Stimulated activated CD4-positive, alpha-beta T cell treated with anti-CD3 and anti-CD28 coated beads, Interleukin-4, amount 100 ng/mL, for 24 hours (primary cell): ENCODE measurements around the gene RHEX.

Experiments
- DNase-seq: peaks from one replicate; pipeline ENCODE4 v3.0.0-alpha.2; 2020

The RHEX gene

GRCh38 chr1:206098242-206098919 lies 45.4 kb downstream of the RHEX start:
- no peak for DNase-seq

- no peak for DNase-seq
Measured at GRCh38 chr1:206100226-206100815, 47.3 kb downstream of the RHEX start.

- DNase-seq = no peak
Measured at GRCh38 chr1:206101351-206102045, 48.5 kb downstream of the RHEX start.

- no peak for DNase-seq
Measured at GRCh38 chr1:206102292-206102936, 49.4 kb downstream of the RHEX start.

- DNase-seq = no peak
Measured at GRCh38 chr1:206103979-206104378, 51.0 kb downstream of the RHEX start.

GRCh38 chr1:206105464-206105995 lies 52.6 kb downstream of the RHEX start:
- DNase-seq = no peak

- DNase-seq = peak; percentile 85
Measured at GRCh38 chr1:206106328-206107167, 53.6 kb downstream of the RHEX start.

GRCh38 chr1:206107168-206107544 lies 54.2 kb downstream of the RHEX start:
- no peak for DNase-seq

- no peak for DNase-seq
Measured at GRCh38 chr1:206108635-206109034, 55.7 kb downstream of the RHEX start.

GRCh38 chr1:206109718-206110117 lies 56.7 kb downstream of the RHEX start:
- no peak for DNase-seq

- no peak for DNase-seq
Measured at GRCh38 chr1:206110161-206110560, 57.2 kb downstream of the RHEX start.

- DNase-seq = no peak
Measured at GRCh38 chr1:206110820-206111219, 57.8 kb downstream of the RHEX start.

- DNase-seq = no peak
Measured at GRCh38 chr1:206111271-206111927, 58.4 kb downstream of the RHEX start.

- no peak for DNase-seq
Measured at GRCh38 chr1:206112600-206113301, 59.8 kb downstream of the RHEX start.

- DNase-seq = no peak
Measured at GRCh38 chr1:206114692-206115640, 62.0 kb downstream of the RHEX start.

- DNase-seq = no peak
Measured at GRCh38 chr1:206115791-206116190, 62.8 kb downstream of the RHEX start.

- no peak for DNase-seq
Measured at GRCh38 chr1:206116191-206116872, 63.4 kb downstream of the RHEX start.

- DNase-seq = no peak
Measured at GRCh38 chr1:206116873-206117150, 63.8 kb downstream of the RHEX start.

- DNase-seq = no peak
Measured at GRCh38 chr1:206117151-206117948, 64.4 kb downstream of the RHEX start, which contains the start of gene AVPR1B. Gene AVPR1B (minus strand): TSS chr1:206117388. CDS start chr1:206116890, 498 bp downstream.
